IMR-90 (cell line): ENCODE results near the gene SLC26A2. TPM values are rescaled to one million over a fixed set of nuclear protein-coding genes. Genes with fewer than 3 reads are reported as not detected.
A peak's percentile ranks its signal among the peaks of the same experiment; 100 is the strongest.

Source experiments
- ATAC-seq: fragments of 200-7000 bp; cut with Tn5 transposase; 2 replicates; pipeline ENCODE4 v1.9.1; 2020; ENCODE audit warnings: low read depth, mild to moderate bottlenecking, moderate library complexity
- BruUV-seq: library from RNA; stranded (reverse); fragments of 400-500 nt; replicated peaks from 2 replicates; lab custom pipeline; 2021; lab: Mats Ljungman, UMichigan
- CTCF ChIA-PET: fragments of 300-600 bp; formaldehyde crosslinking; extraction: SDS; loops from one replicate; lab custom pipeline; 2021; ENCODE audit warnings: antibody characterized with exemption; lab: Yijun Ruan, JAX
- POLR2A ChIA-PET: fragments of 300-600 bp; sonication (Branson Sonifier 250); formaldehyde crosslinking; loops from one replicate; lab custom pipeline; 2022; ENCODE audit warnings: antibody characterized with exemption; ENCODE audit not compliant: unreplicated experiment; lab: Charles Lee
- DNase-seq: peaks from one replicate; pipeline ENCODE4 v3.0.0; 2013
- H2AFZ ChIP-seq: replicated peaks from 2 replicates; pipeline ENCODE3; 2013; ENCODE audit warnings: low read length, mild to moderate bottlenecking; ENCODE audit not compliant: poor library complexity
- H2AK5ac ChIP-seq: 2 replicates; pipeline ENCODE4 v1.6.1; 2013; ENCODE audit warnings: low read depth, low read length, inconsistent platforms
- H2AK9ac ChIP-seq: replicated peaks from 2 replicates; pipeline ENCODE3; 2013; ENCODE audit warnings: mild to moderate bottlenecking, low read depth, low read length, moderate library complexity; ENCODE audit not compliant: poor library complexity
- H2BK120ac ChIP-seq: 2 replicates; pipeline ENCODE4 v1.6.1; 2013; ENCODE audit warnings: low read depth, low read length, inconsistent platforms
- H2BK15ac ChIP-seq: 3 replicates; pipeline ENCODE4 v1.6.1; 2013; ENCODE audit warnings: low read depth, low read length, inconsistent platforms
- H2BK20ac ChIP-seq: 2 replicates; pipeline ENCODE4 v1.6.1; 2013; ENCODE audit warnings: low read depth, mild to moderate bottlenecking, inconsistent platforms, low read length, moderate library complexity
- H2BK5ac ChIP-seq: 2 replicates; pipeline ENCODE4 v1.6.1; 2013; ENCODE audit warnings: mild to moderate bottlenecking, low read depth, low read length, inconsistent platforms; ENCODE audit not compliant: poor library complexity, severe bottlenecking
- H3K14ac ChIP-seq: replicated peaks from 2 replicates; pipeline ENCODE4 v1.6.1; 2013; ENCODE audit warnings: low read depth, low read length, inconsistent platforms
- H3K18ac ChIP-seq: 2 replicates; pipeline ENCODE4 v1.6.1; 2013; ENCODE audit warnings: low read depth, low read length, control low read depth
- H3K23ac ChIP-seq: 2 replicates; pipeline ENCODE4 v1.6.1; 2013; ENCODE audit warnings: low read depth, low read length, inconsistent platforms
- H3K27ac ChIP-seq: 2 replicates; pipeline ENCODE4 v1.5.1; 2013; ENCODE audit warnings: mild to moderate bottlenecking, control low read depth, low read length; ENCODE audit not compliant: insufficient read depth
- H3K27me3 ChIP-seq: 2 replicates; pipeline ENCODE4 v1.6.1; 2013; ENCODE audit warnings: low read length; ENCODE audit not compliant: control insufficient read depth, insufficient read depth
- H3K36me3 ChIP-seq: 2 replicates; pipeline ENCODE4 v1.6.1; 2013; ENCODE audit warnings: low read length, mixed read lengths; ENCODE audit not compliant: control insufficient read depth, insufficient read depth
- H3K4ac ChIP-seq: 2 replicates; pipeline ENCODE4 v1.6.1; 2013; ENCODE audit warnings: low read depth, low read length, inconsistent platforms
- H3K4me1 ChIP-seq: 2 replicates; pipeline ENCODE4 v1.6.1; 2013; ENCODE audit warnings: low read length, mixed read lengths; ENCODE audit not compliant: control insufficient read depth, insufficient read depth
- H3K4me2 ChIP-seq: 2 replicates; pipeline ENCODE4 v1.6.1; 2013; ENCODE audit warnings: low read depth, mild to moderate bottlenecking, control low read depth, low read length, moderate library complexity
- H3K4me3 ChIP-seq: 2 replicates; pipeline ENCODE4 v1.5.1; 2013; ENCODE audit warnings: low read depth, mild to moderate bottlenecking, control low read depth, low read length, moderate library complexity; ENCODE audit not compliant: insufficient read depth
- H3K56ac ChIP-seq: 2 replicates; pipeline ENCODE4 v1.6.1; 2013; ENCODE audit warnings: low read length, inconsistent platforms; ENCODE audit not compliant: insufficient read depth; ENCODE audit errors: extremely low read depth
- H3K79me1 ChIP-seq, 2 experiments: 2 replicates each; pipeline ENCODE4 v1.6.1; 2013; ENCODE audit warnings: low read length in 2 of 2, inconsistent platforms in 1 of 2, low read depth in 1 of 2
- H3K9ac ChIP-seq: 2 replicates; pipeline ENCODE4 v1.6.1; 2013; ENCODE audit warnings: low read depth, low read length, control low read depth
- H3K9me1 ChIP-seq: 2 replicates; pipeline ENCODE4 v1.6.1; 2013; ENCODE audit warnings: low read length, inconsistent platforms; ENCODE audit not compliant: insufficient read depth
- H3K9me3 ChIP-seq: 2 replicates; pipeline ENCODE4 v1.6.1; 2013; ENCODE audit warnings: low read length; ENCODE audit not compliant: control insufficient read depth, insufficient read depth
- H4K20me1 ChIP-seq: 2 replicates; pipeline ENCODE4 v1.6.1; 2013; ENCODE audit warnings: low read length, inconsistent platforms; ENCODE audit not compliant: insufficient read depth
- H4K5ac ChIP-seq: 2 replicates; pipeline ENCODE4 v1.6.1; 2013; ENCODE audit warnings: mild to moderate bottlenecking, low read depth, low read length, control low read depth
- H4K8ac ChIP-seq, 2 experiments: 2 replicates each; pipeline ENCODE4 v1.6.1; 2013; ENCODE audit warnings: low read depth in 2 of 2, low read length in 2 of 2, control low read depth in 1 of 2, inconsistent platforms in 1 of 2
- H4K91ac ChIP-seq: 2 replicates; pipeline ENCODE4 v1.6.1; 2013; ENCODE audit warnings: low read depth, low read length, inconsistent platforms; ENCODE audit not compliant: insufficient read depth
- BHLHE40 ChIP-seq: fragments of 150-350 bp; IDR thresholded peaks from 2 replicates; pipeline ENCODE4 v1.6.1; 2016; ENCODE audit warnings: mild to moderate bottlenecking, low read depth, low read length
- WGBS, 2 experiments: methylation state at CpG; one replicate each; pipeline versions ENCODE4 v1.1.5 to v1.1.7; 2013; ENCODE audit warnings: missing lambda C conversion rate in 2 of 2; ENCODE audit not compliant: insufficient read length in 1 of 2; ENCODE audit errors: extremely low coverage in 2 of 2; 5-methylcytosine and 5-hydroxymethylcytosine counted together
- dilution Hi-C: fragments of 300-500 bp; cut with HindIII; formaldehyde crosslinking; loops from one replicate; pipeline ENCODE4 v1.14.3; 2018; ENCODE audit warnings: low sequenced_read_pairs; ENCODE audit not compliant: unreplicated experiment
- in situ Hi-C: fragments of 300-500 bp; cut with MboI; formaldehyde crosslinking; loops from 3 replicates; pipeline ENCODE4 v1.14.3; 2019; ENCODE audit warnings: low sequenced_read_pairs, inconsistent platforms, mixed read lengths
- intact Hi-C: fragments of 100-400 bp; cut with micrococcal nuclease; formaldehyde crosslinking; loops from 2 replicates; pipeline ENCODE4 v1.10.0; 2022
- polyA plus RNA-seq, 3 experiments: library from polyadenylated mRNA; depleted of rRNA; stranded (reverse); fragments of >200 nt; gene quantifications; 2 replicates each; pipeline ENCODE4 v1.2.3, GENCODE V29; 2012; ENCODE audit warnings: low replicate concordance in 1 of 3
- total RNA-seq: library from RNA; depleted of rRNA; stranded (reverse); fragments of >200 nt; gene quantifications from 2 replicates; pipeline ENCODE4 v1.2.3, GENCODE V29; 2012
- TF ChIP-seq, protein P1 (sequence below): fragments of 150-350 bp; IDR thresholded peaks from 2 replicates; pipeline ENCODE4 v1.6.1; 2016; ENCODE audit warnings: low read depth, mild to moderate bottlenecking, low read length, moderate library complexity, borderline replicate concordance

Gene SLC26A2
- total and polyA plus RNA-seq, 2 of the 4 experiments (the other 2 are of a cell fraction), result 2.2 to 9.9 TPM

DNA sequence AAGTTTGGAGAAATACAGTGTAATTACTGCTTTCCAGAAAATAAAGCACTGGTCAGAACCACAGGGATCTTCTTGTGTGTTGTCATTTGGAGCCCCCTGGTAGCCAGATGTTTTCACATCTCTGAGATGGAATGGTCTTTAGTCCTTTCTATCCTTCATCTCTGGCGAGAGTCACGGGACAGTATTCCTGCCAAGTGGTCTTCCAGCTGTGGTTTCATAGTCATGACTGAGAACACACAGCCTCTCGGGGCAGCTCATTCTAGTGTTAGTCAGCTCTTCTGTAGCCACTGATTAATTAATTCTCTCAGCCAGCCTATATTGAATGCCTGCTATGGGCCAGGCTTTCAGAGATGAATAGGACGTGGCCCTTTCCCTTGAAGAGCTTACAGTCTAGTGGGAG lies 74.1 kb downstream of the SLC26A2 start:
- Histone ChIP-seq H3K23ac (peak overlapping the region; percentile 11; the same call in 1 of the 2 replicates), H2AK5ac (no peak overlapping the region), H3K4me2 (no peak overlapping the region), H3K4ac (peak overlapping the region; percentile 17; the same call in 1 of the 2 replicates), H3K4me1 (0 out of 2 replicates have a peak, but pooled peaks cover 4% of the 10 kb centered on the region), H2BK20ac (no peak overlapping the region), H3K56ac (no peak overlapping the region), H3K18ac (no peak overlapping the region), H3K9ac (no peak overlapping the region), H2AFZ (no peak overlapping the region), H2BK120ac (no peak overlapping the region), H3K14ac (no peak overlapping the region), H3K27me3 (no peaks in the 10 kb centered on the region), H2BK15ac (no peak overlapping the region), H3K36me3 (peaks cover 42% of the 10 kb centered on the region), H3K79me1 (peaks cover 3 to 59% of the 10 kb centered on the region in 2 experiments; a peak in 3 of 4 replicates), H3K27ac (no peak overlapping the region), H4K5ac (no peak overlapping the region), H4K8ac (no peak overlapping the region), H2AK9ac (no peak overlapping the region), H2BK5ac (no peak overlapping the region), H3K9me3 (no peaks in the 10 kb centered on the region), H3K4me3 (no peak overlapping the region), H4K91ac (no peak overlapping the region), H3K9me1 (peaks cover 9% of the 10 kb centered on the region; the same call in 1 of the 2 replicates), H4K20me1 (no peaks in the 10 kb centered on the region)
- ChIA-PET CTCF (no interaction called here), POLR2A (no interaction called here)
- intact Hi-C loops (loop anchor here (10.0 kb wide), 1 partner anchor 180 kb away; no protein-coding TSS in a partner anchor), in situ Hi-C loops (no loop called here), dilution Hi-C loops (no loop called here)
- ATAC-seq, result peak; percentile 31; the same call in 1 of the 2 replicates
- peak; percentile 90 for DNase-seq
- TF ChIP-seq, protein P1, sequence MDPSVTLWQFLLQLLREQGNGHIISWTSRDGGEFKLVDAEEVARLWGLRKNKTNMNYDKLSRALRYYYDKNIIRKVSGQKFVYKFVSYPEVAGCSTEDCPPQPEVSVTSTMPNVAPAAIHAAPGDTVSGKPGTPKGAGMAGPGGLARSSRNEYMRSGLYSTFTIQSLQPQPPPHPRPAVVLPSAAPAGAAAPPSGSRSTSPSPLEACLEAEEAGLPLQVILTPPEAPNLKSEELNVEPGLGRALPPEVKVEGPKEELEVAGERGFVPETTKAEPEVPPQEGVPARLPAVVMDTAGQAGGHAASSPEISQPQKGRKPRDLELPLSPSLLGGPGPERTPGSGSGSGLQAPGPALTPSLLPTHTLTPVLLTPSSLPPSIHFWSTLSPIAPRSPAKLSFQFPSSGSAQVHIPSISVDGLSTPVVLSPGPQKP, result no peak
- peak; percentile 79 for TF ChIP-seq BHLHE40
- BruUV-seq, result no TSS peak
- 41% methylated on average over 3 of the region's 4 CpGs; no CpG with 5 or more reads in 1 of the 2 experiments for WGBS, 2 experiments
